A549 (cell line): ENCODE results near the gene DHX32.

Experiments
- EP300 ChIP-seq, 2 experiments: fragments of >200 bp; sonication (Bioruptor Twin); formaldehyde crosslinking; IDR thresholded peaks; 2 replicates in 1 of 2; 3 replicates in 1 of 2; pipeline ENCODE4 v1.6.1; 2016 to 2017
- ESRRA ChIP-seq: fragments of 150-350 bp; IDR thresholded peaks from 2 replicates; pipeline ENCODE4 v1.6.1; 2014; ENCODE audit warnings: mild to moderate bottlenecking, low read length, borderline replicate concordance
- MAFK ChIP-seq: fragments of 450-650 bp; IDR thresholded peaks from 2 replicates; pipeline ENCODE4 v1.6.1; 2014; ENCODE audit not compliant: partially characterized antibody
- POLR2A ChIP-seq: IDR thresholded peaks from 2 replicates; pipeline ENCODE4 v1.6.1; 2012; ENCODE audit warnings: mild to moderate bottlenecking, low read length
- RFX5 ChIP-seq: fragments of 450-650 bp; IDR thresholded peaks from 2 replicates; pipeline ENCODE4 v1.7.1; 2014; ENCODE audit warnings: antibody characterized with exemption, mild to moderate bottlenecking, moderate library complexity
- TF ChIP-seq, protein P1 (sequence below): fragments of >200 bp; sonication (Bioruptor Twin); formaldehyde crosslinking; IDR thresholded peaks from 3 replicates; pipeline ENCODE4 v1.5.1; 2016

- TF ChIP-seq, protein P1, sequence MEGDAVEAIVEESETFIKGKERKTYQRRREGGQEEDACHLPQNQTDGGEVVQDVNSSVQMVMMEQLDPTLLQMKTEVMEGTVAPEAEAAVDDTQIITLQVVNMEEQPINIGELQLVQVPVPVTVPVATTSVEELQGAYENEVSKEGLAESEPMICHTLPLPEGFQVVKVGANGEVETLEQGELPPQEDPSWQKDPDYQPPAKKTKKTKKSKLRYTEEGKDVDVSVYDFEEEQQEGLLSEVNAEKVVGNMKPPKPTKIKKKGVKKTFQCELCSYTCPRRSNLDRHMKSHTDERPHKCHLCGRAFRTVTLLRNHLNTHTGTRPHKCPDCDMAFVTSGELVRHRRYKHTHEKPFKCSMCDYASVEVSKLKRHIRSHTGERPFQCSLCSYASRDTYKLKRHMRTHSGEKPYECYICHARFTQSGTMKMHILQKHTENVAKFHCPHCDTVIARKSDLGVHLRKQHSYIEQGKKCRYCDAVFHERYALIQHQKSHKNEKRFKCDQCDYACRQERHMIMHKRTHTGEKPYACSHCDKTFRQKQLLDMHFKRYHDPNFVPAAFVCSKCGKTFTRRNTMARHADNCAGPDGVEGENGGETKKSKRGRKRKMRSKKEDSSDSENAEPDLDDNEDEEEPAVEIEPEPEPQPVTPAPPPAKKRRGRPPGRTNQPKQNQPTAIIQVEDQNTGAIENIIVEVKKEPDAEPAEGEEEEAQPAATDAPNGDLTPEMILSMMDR, result no peak
- TF ChIP-seq POLR2A, result no peak
- TF ChIP-seq RFX5, result no peak
- no peak for TF ChIP-seq ESRRA
- no peak for TF ChIP-seq EP300 (IDR thresholded peaks at IDR 0.05)
- no peak for TF ChIP-seq MAFK
Observed at GRCh38 chr10:125929618-125930017, 48.5 kb upstream of the DHX32 start.
